ENCODE results near the gene FNDC3A. TPM values are rescaled to one million over a fixed set of nuclear protein-coding genes. Genes with fewer than 3 reads are reported as not detected.

The FNDC3A gene
- polyA plus RNA-seq, 1 of the 3 experiments (the other 2 are of a cell fraction), result 27.7 TPM

DNA sequence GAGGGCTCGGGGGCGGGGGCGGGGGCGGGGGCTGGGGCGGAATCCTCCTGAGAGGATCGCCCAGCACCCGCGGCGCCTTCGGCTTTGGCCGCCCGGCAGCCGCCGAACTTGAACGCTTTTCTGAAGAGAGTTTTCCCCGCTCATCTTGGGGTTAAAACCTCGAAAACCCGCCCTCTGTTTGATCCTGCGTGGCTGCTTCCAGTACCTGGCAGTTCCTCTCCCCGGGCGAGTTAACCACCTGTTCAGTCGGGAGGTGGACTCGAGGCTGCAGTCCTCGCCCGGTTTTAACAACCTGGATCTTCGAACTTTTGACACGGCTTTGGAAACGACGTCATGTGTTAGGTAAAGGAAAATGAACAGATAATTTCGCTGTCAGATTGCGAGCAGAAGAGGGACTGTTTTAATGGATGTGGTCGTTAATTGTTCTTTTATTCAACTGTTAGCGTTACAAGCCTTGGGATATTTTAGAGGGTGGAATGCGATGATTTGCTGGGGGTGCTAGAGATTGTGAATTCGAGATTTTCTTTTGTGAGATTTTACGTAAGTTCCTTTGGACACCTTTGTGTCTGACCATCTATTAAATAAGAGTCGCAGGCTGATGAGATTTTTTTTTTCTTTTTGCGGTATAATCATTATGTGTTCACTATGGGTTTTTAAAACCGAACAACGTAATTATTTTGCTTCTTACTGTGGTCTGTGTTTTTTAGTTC lies 1.0 kb downstream of the FNDC3A start (continued):
- no peak for TF ChIP-seq ELF1 (IDR thresholded peaks at IDR 0.05)

DNA sequence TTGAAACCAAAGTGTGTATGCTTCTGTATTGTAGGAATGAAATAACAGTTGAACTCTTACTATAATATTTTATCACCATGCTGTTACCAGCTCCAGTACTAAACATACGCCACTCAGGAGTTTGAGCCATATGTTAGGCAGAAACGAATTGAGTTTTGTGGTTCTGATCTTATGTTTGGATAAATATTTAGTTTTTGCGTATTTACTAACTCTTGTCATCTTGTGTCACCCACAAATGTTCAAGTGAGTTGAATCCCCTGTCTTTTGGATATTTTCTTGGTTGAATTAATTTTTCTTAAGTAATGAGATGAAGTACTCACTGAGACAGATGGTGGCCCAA lies 1.5 kb downstream of the FNDC3A start:
- DNase-seq, result no peak
- Histone ChIP-seq H2AFZ (ENCODE audit: low read depth) (no peak overlapping the region), H3K79me2 (ENCODE audit: insufficient read depth) (peaks cover 69% of the 10 kb centered on the region), H4K20me1 (ENCODE audit: insufficient read depth) (peaks cover 35% of the 10 kb centered on the region; the same call in 1 of the 2 replicates), H3K36me3 (replicated peaks in 1 of 2; ENCODE audit: control insufficient read depth in 1 of 2, insufficient read depth in 2 of 2, low read length in 1 of 2) (peaks cover 0 to 16% of the 10 kb centered on the region in 2 experiments), H3K9me3 (no peaks in the 10 kb centered on the region), H3F3A (replicated peaks; ENCODE audit: insufficient read depth) (peaks cover 36% of the 10 kb centered on the region), H3K4me2 (peak overlapping the region; percentile 78), H3K27me3 (ENCODE audit: insufficient read depth) (no peaks in the 10 kb centered on the region), H3K9me2 (no peaks in the 10 kb centered on the region), H3K27ac (ENCODE audit: low read depth in 2 of 2, low read length in 1 of 2) (peak overlapping the region; percentile 97 to 99), H3K4me3 (ENCODE audit: low read depth in 2 of 2, low read length in 1 of 2) (peak overlapping the region; percentile 73 to 88), H3K9ac (peak overlapping the region; percentile 87), H3K4me1 (ENCODE audit: control insufficient read depth in 1 of 2, insufficient read depth in 2 of 2, low read depth in 1 of 2, low read length in 1 of 2) (peaks cover 14 to 26% of the 10 kb centered on the region in 2 experiments; a peak in 3 of 4 replicates)
- WGBS (ENCODE audit: low lambda C conversion rate), result 1% methylated on average over 3 of the region's 3 CpGs
- ChIA-PET POLR2A (interaction anchor here (2.2 kb wide), 1 partner anchor 20 kb away, joined by 6 read pairs; no protein-coding TSS in a partner anchor), CTCF (no interaction called here)
- TF ChIP-seq ZBTB33 (IDR thresholded peaks at IDR 0.05; ENCODE audit: borderline replicate concordance, low read depth), result no peak
- TF ChIP-seq SMC3 (IDR thresholded peaks at IDR 0.05; ENCODE audit: low read depth, low read length), result no peak
- TF ChIP-seq REST (IDR thresholded peaks at IDR 0.05; ENCODE audit: low read depth, low read length), result no peak
- TF ChIP-seq, protein P1, sequence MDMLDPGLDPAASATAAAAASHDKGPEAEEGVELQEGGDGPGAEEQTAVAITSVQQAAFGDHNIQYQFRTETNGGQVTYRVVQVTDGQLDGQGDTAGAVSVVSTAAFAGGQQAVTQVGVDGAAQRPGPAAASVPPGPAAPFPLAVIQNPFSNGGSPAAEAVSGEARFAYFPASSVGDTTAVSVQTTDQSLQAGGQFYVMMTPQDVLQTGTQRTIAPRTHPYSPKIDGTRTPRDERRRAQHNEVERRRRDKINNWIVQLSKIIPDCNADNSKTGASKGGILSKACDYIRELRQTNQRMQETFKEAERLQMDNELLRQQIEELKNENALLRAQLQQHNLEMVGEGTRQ (IDR thresholded peaks at IDR 0.05; ENCODE audit: borderline replicate concordance, low read depth, low read length), result no peak
- no peak for TF ChIP-seq GABPA (IDR thresholded peaks at IDR 0.05; ENCODE audit: low read depth)
- no peak for TF ChIP-seq TAF1 (IDR thresholded peaks at IDR 0.05; ENCODE audit: borderline replicate concordance, low read depth, low read length)
- TF ChIP-seq ELF1 (IDR thresholded peaks at IDR 0.05), result no peak
- no peak for TF ChIP-seq TEAD4 (IDR thresholded peaks at IDR 0.05; ENCODE audit: borderline replicate concordance, insufficient read depth)
- TF ChIP-seq FOXJ3 (CRISPR knock-in tag; IDR thresholded peaks at IDR 0.05), result no peak
- no peak for TF ChIP-seq EP300 (IDR thresholded peaks at IDR 0.05; ENCODE audit: borderline replicate concordance in 1 of 2, low read depth in 1 of 2, low read length in 1 of 2)
- no peak for TF ChIP-seq NRF1 (IDR thresholded peaks at IDR 0.05; ENCODE audit: low read depth, low read length)

All from SK-N-SH (cell line).